ENCODE data around the gene RPL23. TPM values are rescaled to one million over a fixed set of nuclear protein-coding genes. Genes with fewer than 3 reads are reported as not detected.
A peak's percentile ranks its signal among the peaks of the same experiment; 100 is the strongest.

Gene RPL23
- total and polyA plus RNA-seq, 4 donors: 1,147 to 5,274 (median 2,061) TPM

DNA sequence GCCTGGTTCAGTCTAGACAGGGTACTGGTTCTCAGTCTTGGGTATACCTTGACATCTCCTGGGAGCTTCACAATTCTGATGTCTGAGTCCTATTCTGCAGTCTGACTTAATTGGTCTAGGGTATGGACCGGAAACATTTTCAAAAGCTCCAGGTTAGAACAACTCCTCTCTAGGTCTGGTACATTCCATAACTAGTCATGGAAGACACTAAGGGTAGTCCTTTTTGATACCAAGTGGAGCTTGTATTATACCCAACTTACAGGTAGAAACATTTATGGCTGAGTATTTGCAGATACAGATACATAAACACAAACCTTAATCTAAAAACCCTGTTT, 5.0 kb downstream of the RPL23 start:
- no peak overlapping the region for H3K27ac ChIP-seq (ENCODE audit: low read depth in 1 of 2, low read length in 2 of 2)
- intact Hi-C loops (cut with DNase I): no loop called here
- ATAC-seq (ENCODE audit: low FRiP score) (no peak), DNase-seq (no peak)
- no peaks in the 10 kb centered on the region for H3K9me3 ChIP-seq (ENCODE audit: control insufficient read depth, low read length)
- peaks cover 0 to 5% of the 10 kb centered on the region in 2 donors for H3K4me1 ChIP-seq (ENCODE audit: control insufficient read depth in 1 of 2, insufficient read depth in 2 of 2, low read length in 2 of 2)
- WGBS, 2 donors: 92 to 95% methylated on average over 1 of the region's 1 CpG
- H3K36me3 ChIP-seq (ENCODE audit: control insufficient read depth in 1 of 2, insufficient read depth in 2 of 2, low read length in 1 of 2): peaks cover 0 to 4% of the 10 kb centered on the region in 2 donors
- no peak overlapping the region for H3K4me3 ChIP-seq (ENCODE audit: low read length in 2 of 2)
- H3K27me3 ChIP-seq (ENCODE audit: control insufficient read depth in 1 of 2, insufficient read depth in 2 of 2, low read length in 1 of 2): no peaks in the 10 kb centered on the region

DNA sequence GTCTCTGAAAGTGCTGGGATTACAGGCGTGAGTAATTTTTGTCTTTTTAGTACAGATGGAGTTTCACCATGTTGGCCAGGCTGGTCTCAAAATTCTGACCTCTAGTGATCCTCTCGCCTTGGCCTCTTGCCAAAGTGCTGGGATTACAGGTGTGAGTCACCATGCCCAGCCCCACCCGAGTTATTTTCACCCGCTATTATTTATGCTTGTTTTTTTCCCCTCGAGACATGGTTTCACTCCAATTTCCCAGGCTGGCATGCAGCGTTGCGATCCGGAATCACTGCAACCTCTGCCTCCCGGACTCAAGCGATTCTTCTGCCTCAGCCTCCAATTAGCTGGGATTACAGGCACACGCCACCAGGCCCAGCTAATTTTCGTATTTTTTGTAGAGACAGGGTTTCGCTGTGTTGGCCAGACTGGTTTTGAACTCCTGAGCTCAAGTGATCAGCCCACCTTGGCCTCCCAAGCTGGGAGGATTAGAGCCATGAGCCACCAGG, 9.2 kb downstream of the RPL23 start:
- H3K4me3 ChIP-seq (ENCODE audit: low read length in 2 of 2): no peak overlapping the region
- H3K4me1 ChIP-seq (ENCODE audit: control insufficient read depth in 1 of 2, insufficient read depth in 2 of 2, low read length in 2 of 2): no peaks in the 10 kb centered on the region
- no peaks in the 10 kb centered on the region for H3K27me3 ChIP-seq (ENCODE audit: control insufficient read depth in 1 of 2, insufficient read depth in 2 of 2, low read length in 1 of 2)
- H3K36me3 ChIP-seq (ENCODE audit: control insufficient read depth in 1 of 2, insufficient read depth in 2 of 2, low read length in 1 of 2): peaks cover 0 to 2% of the 10 kb centered on the region in 2 donors
- H3K27ac ChIP-seq (ENCODE audit: low read depth in 1 of 2, low read length in 2 of 2): no peak overlapping the region
- ATAC-seq (ENCODE audit: low FRiP score): no peak
- intact Hi-C loops (cut with DNase I): no loop called here
- 75% methylated on average over 13 of the region's 13 CpGs for WGBS, 2 donors
- DNase-seq: no peak
- H3K9me3 ChIP-seq (ENCODE audit: control insufficient read depth, low read length): no peaks in the 10 kb centered on the region

GRCh38 chr17:38825762-38826247, 27.7 kb downstream of the RPL23 start:
- Histone ChIP-seq H3K4me1 (ENCODE audit: control insufficient read depth in 1 of 2, insufficient read depth in 2 of 2, low read length in 2 of 2) (no peaks in the 10 kb centered on the region), H3K36me3 (ENCODE audit: control insufficient read depth in 1 of 2, insufficient read depth in 2 of 2, low read length in 1 of 2) (no peaks in the 10 kb centered on the region), H3K4me3 (ENCODE audit: low read length in 2 of 2) (peak overlapping the region in 1 of 2 donors; percentile 27), H3K27me3 (ENCODE audit: control insufficient read depth in 1 of 2, insufficient read depth in 2 of 2, low read length in 1 of 2) (no peaks in the 10 kb centered on the region), H3K9me3 (ENCODE audit: control insufficient read depth, low read length) (no peaks in the 10 kb centered on the region), H3K27ac (ENCODE audit: low read depth in 1 of 2, low read length in 2 of 2) (peak overlapping the region; percentile 95 to 97)
- DNase-seq (no peak), ATAC-seq (ENCODE audit: low FRiP score) (no peak)
- intact Hi-C loops (cut with DNase I): loop anchor here in 1 of 2 donors (1.0 to 5.0 kb wide), 2 partner anchors 27 to 41 kb away; partner anchors contain the start of gene RPL23
- WGBS, 2 donors: 84 to 87% methylated on average over 17 of the region's 17 CpGs

DNA sequence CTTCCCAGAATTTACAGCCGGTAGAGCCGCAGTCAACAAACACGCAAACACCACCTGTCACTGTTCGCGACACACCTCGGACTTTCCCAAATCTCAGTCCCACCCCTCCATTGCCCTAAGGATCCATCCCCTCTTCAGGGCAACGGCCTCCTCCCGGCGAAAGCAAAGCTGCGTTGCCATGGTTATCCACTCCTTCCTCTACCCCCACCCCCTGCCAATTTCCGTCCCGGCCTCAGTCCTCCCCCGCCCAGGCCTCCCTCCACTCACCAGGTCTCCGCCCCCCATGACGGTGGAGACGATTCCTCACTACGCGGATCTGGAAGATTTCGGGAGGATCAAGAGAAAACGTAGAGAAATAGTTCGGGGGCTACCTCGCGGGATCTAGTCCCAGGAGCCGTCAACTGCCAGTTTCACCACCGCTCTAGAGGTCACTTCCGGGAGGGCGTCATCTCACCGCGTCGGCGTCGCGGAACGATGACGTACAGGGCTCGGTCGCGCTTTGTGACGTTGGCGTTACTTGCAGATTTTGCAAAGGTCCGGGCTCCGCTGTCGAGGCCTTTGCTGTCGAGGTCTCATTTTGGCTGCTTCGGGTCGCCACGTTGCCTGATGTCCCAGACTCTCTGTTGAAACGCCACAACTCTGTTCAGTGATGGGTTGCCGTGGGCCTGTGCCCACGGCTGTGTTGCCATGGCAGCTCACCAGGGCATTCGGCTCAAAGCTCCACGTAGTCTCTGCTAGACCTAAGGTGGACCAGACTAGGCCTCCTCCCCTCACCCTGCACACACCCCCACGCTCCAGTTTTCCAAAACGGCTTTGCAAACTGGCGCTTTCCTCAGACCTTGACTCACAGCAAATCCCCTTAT, 28.4 kb downstream of the RPL23 start, which contains the start of gene CWC25:
CWC25 (minus strand) TSS at position 423 of the 863 bp plus-strand sequence; CDS start at position 285, 138 bp downstream.
- Histone ChIP-seq H3K4me3 (ENCODE audit: low read length in 2 of 2) (peak within 1 kb of the TSS; percentile 52 to 86), H3K9me3 (ENCODE audit: control insufficient read depth, low read length) (no peaks in the 10 kb centered on the region), H3K27me3 (ENCODE audit: control insufficient read depth in 1 of 2, insufficient read depth in 2 of 2, low read length in 1 of 2) (no peaks in the 10 kb centered on the region), H3K27ac (ENCODE audit: low read depth in 1 of 2, low read length in 2 of 2) (peak within 1 kb of the TSS; percentile 95 to 97), H3K4me1 (ENCODE audit: control insufficient read depth in 1 of 2, insufficient read depth in 2 of 2, low read length in 2 of 2) (no peaks in the 10 kb centered on the region), H3K36me3 (ENCODE audit: control insufficient read depth in 1 of 2, insufficient read depth in 2 of 2, low read length in 1 of 2) (peaks cover 2 to 3% of the 10 kb centered on the region in 2 donors)
- WGBS, 2 donors: 0 to 1% methylated on average over 55 of the region's 55 CpGs
- DNase-seq: peak; percentile 94 to 98
- peak; percentile 96 for ATAC-seq (ENCODE audit: low FRiP score)
- intact Hi-C loops (cut with DNase I): loop anchor here in 1 of 2 donors (1.0 to 5.0 kb wide), 2 partner anchors 28 to 42 kb away; partner anchors contain the start of gene RPL23

DNA sequence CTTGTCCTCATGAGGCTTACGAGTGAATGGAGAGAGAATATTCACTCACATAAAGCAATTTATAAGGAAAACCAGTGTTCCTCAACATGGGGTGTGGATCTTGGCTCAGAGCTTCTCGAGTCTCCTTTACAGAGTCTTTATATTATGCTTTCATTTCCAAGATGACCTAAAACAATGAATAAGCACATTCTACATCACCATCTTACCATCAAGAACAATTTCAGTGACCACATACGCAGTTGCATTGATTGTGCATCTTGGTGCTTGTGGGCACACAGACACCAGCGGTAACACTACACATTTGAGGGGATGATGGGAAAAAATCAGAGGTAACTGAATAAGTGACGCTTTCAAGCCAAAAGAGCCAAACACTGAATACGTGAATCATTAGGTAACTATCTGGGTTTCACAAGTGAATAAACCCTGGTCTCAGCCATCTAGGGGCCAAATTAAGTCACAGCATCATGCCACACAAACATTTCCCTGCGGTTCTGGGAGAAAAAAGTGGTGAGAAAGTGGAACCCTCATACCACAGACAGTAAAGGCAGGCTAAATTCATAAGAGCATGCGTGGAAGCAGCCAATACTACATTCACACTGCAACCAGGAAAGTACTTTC, 37.8 kb downstream of the RPL23 start:
- Histone ChIP-seq H3K27me3 (ENCODE audit: control insufficient read depth in 1 of 2, insufficient read depth in 2 of 2, low read length in 1 of 2) (no peaks in the 10 kb centered on the region), H3K9me3 (ENCODE audit: control insufficient read depth, low read length) (no peaks in the 10 kb centered on the region), H3K27ac (ENCODE audit: low read depth in 1 of 2, low read length in 2 of 2) (no peak overlapping the region), H3K4me3 (ENCODE audit: low read length in 2 of 2) (no peak overlapping the region), H3K4me1 (ENCODE audit: control insufficient read depth in 1 of 2, insufficient read depth in 2 of 2, low read length in 2 of 2) (no peaks in the 10 kb centered on the region), H3K36me3 (ENCODE audit: control insufficient read depth in 1 of 2, insufficient read depth in 2 of 2, low read length in 1 of 2) (peaks cover 3 to 5% of the 10 kb centered on the region in 2 donors)
- 70% methylated on average over 8 of the region's 8 CpGs for WGBS, 2 donors
- ATAC-seq (ENCODE audit: low FRiP score) (no peak), DNase-seq (no peak)
- intact Hi-C loops (cut with DNase I): no loop called here

GRCh38 chr17:38809828-38810227, 43.7 kb downstream of the RPL23 start:
- no peaks in the 10 kb centered on the region for H3K9me3 ChIP-seq (ENCODE audit: control insufficient read depth, low read length)
- no peaks in the 10 kb centered on the region for H3K27me3 ChIP-seq (ENCODE audit: control insufficient read depth in 1 of 2, insufficient read depth in 2 of 2, low read length in 1 of 2)
- H3K4me3 ChIP-seq (ENCODE audit: low read length in 2 of 2): no peak overlapping the region
- ATAC-seq (ENCODE audit: low FRiP score) (no peak), DNase-seq (no peak)
- H3K4me1 ChIP-seq (ENCODE audit: control insufficient read depth in 1 of 2, insufficient read depth in 2 of 2, low read length in 2 of 2): no peaks in the 10 kb centered on the region
- 93 to 94% methylated on average over 7 of the region's 7 CpGs for WGBS, 2 donors
- peaks cover 7 to 14% of the 10 kb centered on the region in 2 donors for H3K36me3 ChIP-seq (ENCODE audit: control insufficient read depth in 1 of 2, insufficient read depth in 2 of 2, low read length in 1 of 2)
- H3K27ac ChIP-seq (ENCODE audit: low read depth in 1 of 2, low read length in 2 of 2): no peak overlapping the region
- intact Hi-C loops (cut with DNase I): no loop called here

GRCh38 chr17:38800237-38800760, 53.2 kb downstream of the RPL23 start:
- Histone ChIP-seq H3K27me3 (ENCODE audit: control insufficient read depth in 1 of 2, insufficient read depth in 2 of 2, low read length in 1 of 2) (no peaks in the 10 kb centered on the region), H3K36me3 (ENCODE audit: control insufficient read depth in 1 of 2, insufficient read depth in 2 of 2, low read length in 1 of 2) (peaks cover 1 to 11% of the 10 kb centered on the region in 2 donors), H3K27ac (ENCODE audit: low read depth in 1 of 2, low read length in 2 of 2) (peak overlapping the region in 1 of 2 donors; percentile 32), H3K4me1 (ENCODE audit: control insufficient read depth in 1 of 2, insufficient read depth in 2 of 2, low read length in 2 of 2) (peaks cover 0 to 7% of the 10 kb centered on the region in 2 donors), H3K4me3 (ENCODE audit: low read length in 2 of 2) (peak overlapping the region in 1 of 2 donors; percentile 36), H3K9me3 (ENCODE audit: control insufficient read depth, low read length) (no peaks in the 10 kb centered on the region)
- WGBS, 2 donors: 18 to 19% methylated on average over 14 of the region's 14 CpGs
- intact Hi-C loops (cut with DNase I): no loop called here
- ATAC-seq (ENCODE audit: low FRiP score) (no peak), DNase-seq (no peak)

- Histone ChIP-seq H3K27me3 (ENCODE audit: control insufficient read depth in 1 of 2, insufficient read depth in 2 of 2, low read length in 1 of 2) (no peaks in the 10 kb centered on the region), H3K36me3 (ENCODE audit: control insufficient read depth in 1 of 2, insufficient read depth in 2 of 2, low read length in 1 of 2) (peaks cover 1 to 11% of the 10 kb centered on the region in 2 donors), H3K4me1 (ENCODE audit: control insufficient read depth in 1 of 2, insufficient read depth in 2 of 2, low read length in 2 of 2) (peaks cover 0 to 7% of the 10 kb centered on the region in 2 donors), H3K4me3 (ENCODE audit: low read length in 2 of 2) (peak within 1 kb of the TSS; percentile 63 to 68), H3K27ac (ENCODE audit: low read depth in 1 of 2, low read length in 2 of 2) (peak within 1 kb of the TSS; percentile 92 to 93), H3K9me3 (ENCODE audit: control insufficient read depth, low read length) (no peaks in the 10 kb centered on the region)
- intact Hi-C loops (cut with DNase I): loop anchor here in 1 of 2 donors (2.0 to 5.0 kb wide), 2 partner anchors 47 to 53 kb away; partner anchors contain the start of genes PSMB3 and RPL23
- peak; percentile 98 for DNase-seq
- 1% methylated on average over 44 to 76 of the region's 76 CpGs for WGBS, 2 donors
- ATAC-seq (ENCODE audit: low FRiP score): peak; percentile 97
Observed at GRCh38 chr17:38799501-38800236, 53.9 kb downstream of the RPL23 start, which contains the start of gene PIP4K2B. TSS of gene PIP4K2B (minus strand) at chr17:38799556. CDS start at chr17:38799424, 132 bp downstream.
